Hepatocyte (in vitro differentiated cells): ENCODE measurements around the gene PIK3C2G.

Source experiments
- CTCF ChIP-seq: fragments of 200-600 bp; sonication (generic); IDR thresholded peaks from 2 replicates; pipeline ENCODE4 v1.5.1; 2016; ENCODE audit warnings: antibody characterized with exemption, mild to moderate bottlenecking; ENCODE audit not compliant: poor library complexity
- EZH2 ChIP-seq: fragments of 200-600 bp; sonication (generic); IDR thresholded peaks from 2 replicates; pipeline ENCODE4 v1.6.1; 2016; ENCODE audit warnings: antibody characterized with exemption, mild to moderate bottlenecking, borderline replicate concordance
- EZH2phosphoT487 ChIP-seq: fragments of 200-600 bp; sonication (generic); IDR thresholded peaks from one replicate; pipeline ENCODE4 v1.6.1; 2018; ENCODE audit warnings: antibody characterized with exemption, mild to moderate bottlenecking, low read depth, moderate library complexity; ENCODE audit not compliant: unreplicated experiment, severe bottlenecking

- TF ChIP-seq CTCF (no peak), EZH2 (no peak), EZH2phosphoT487 (no peak)
These were observed 23.1 kb downstream of the PIK3C2G start for GRCh38 chr12:18284386-18284785.
